HG02798 (cell line): ENCODE data around the gene MOB1B.
"Not testable (repeated sequence)": the region's sequence is repeated elsewhere in the genome, so short reads cannot be mapped to it uniquely, and the experiment has no call there.

Experiments used
- ATAC-seq: cut with Tn5 transposase; IDR thresholded peaks from one replicate; pipeline ENCODE4 v1.9.1; 2021; ENCODE audit warnings: mild to moderate bottlenecking; ENCODE audit not compliant: unreplicated experiment, poor library complexity

Gene MOB1B

DNA sequence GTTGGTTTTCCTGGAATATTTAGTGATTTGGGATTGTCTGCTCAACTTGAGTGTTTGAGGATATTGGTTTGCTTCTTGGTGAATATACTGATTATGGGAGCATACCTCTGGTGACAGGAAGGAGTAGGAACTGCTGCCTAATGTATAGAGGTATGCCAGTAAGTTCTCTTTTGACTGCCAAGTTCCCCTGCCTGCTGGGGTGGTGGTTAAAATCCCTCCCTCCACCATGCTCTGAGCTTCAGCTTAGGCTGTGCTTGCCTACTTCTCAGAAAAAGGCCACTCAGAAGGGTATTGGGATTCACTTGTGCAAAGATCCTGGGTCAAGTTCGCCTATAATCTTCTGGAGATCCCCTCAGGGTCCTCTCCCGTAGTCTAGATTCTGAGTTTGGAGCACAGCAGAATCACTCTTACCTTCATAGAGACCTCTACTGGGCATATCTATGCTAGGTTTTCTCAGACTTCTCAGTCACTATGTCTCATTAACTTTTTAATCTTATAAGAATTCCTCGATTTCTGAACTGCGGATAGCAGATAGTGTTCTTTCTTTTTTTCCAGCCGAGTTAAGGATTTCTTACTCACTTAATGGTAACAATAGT lies 46.6 kb downstream of the MOB1B start:
- ATAC-seq: peak; percentile 67

- ATAC-seq: no peak
Measured at GRCh38 chr4:70954032-70954431, 51.9 kb downstream of the MOB1B start.

GRCh38 chr4:70956549-70957210 lies 54.5 kb downstream of the MOB1B start:
- no peak for ATAC-seq

DNA sequence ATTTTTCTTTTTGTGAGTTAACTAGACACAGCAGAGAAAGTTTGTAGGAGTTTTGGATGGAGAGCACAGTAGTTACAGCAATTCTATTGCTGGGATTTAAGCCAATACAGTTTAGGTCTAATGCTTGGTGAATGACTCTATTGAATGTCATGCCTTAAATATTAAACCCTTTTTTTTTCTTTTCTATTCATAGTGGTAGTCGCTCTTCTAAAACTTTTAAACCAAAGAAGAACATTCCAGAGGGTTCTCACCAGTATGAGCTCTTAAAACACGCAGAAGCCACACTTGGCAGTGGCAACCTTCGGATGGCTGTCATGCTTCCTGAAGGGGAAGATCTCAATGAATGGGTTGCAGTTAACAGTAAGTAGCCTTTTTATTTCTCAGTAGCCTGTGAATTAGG lies 56.5 kb downstream of the MOB1B start:
- no peak for ATAC-seq

GRCh38 chr4:70969076-70969475 lies 66.9 kb downstream of the MOB1B start:
- ATAC-seq: no peak

DNA sequence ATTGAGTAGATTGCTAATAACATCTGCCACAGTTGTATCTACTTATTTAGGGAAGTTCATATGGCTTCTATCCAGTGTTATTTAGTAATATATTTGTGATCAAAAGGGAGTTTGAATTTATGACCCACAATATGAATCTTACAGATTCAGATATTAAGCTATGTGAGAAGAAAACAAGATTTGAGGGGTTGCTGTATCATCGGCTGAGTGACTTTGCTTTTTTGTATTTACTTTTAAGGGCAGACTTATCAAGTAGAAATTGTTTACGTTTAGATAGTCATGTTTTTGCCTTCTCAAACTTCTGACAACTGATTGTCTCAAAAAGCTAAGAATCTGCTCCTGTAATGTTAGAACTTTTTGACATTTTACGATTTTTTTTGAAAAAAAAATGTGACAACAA lies 74.1 kb downstream of the MOB1B start:
- no peak for ATAC-seq

DNA sequence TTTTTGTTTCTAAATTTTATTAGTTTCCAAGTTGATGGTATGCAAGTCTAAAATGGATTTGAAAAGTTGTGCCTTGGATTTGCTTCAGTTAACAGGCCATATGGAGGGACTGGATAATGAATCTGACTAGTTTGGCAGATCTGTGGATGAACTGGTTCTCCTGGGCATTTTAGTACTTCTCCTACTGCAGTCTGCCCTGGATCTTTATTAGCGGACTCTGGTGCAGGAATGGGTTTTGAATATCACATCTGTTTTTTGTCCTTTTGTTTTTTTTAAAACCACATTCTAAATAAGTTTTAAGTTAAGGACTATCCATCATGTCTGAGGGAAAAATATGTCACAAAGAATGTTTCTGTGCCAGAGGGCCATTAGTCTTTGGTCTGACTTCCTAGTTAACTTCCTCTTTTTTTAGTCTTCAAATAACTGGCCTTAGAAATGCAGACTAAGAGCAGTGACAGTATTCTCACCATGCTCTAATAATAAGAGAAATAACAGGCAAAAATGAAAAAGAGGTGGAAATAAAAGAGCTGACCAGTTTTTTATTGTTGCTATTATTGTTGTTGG lies 77.4 kb downstream of the MOB1B start:
- no peak for ATAC-seq

DNA sequence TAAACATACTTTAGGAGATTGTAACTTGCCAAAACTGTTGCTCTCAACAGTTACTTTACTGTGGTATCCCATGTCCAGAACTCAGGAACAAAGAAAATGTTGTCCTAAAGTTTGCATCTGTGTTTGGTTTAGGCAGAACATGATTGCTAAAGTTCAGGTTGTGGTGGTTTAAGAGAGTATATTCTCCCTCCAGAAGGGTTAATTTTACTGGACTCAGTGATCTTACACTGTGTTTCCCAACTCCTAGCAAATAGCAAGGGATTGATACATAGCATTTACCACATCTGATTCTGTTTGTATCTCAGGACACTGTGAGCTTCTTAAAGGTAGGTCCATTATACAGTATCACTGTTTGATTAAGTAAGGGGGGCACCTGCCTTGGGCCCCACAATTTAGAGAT lies 78.0 kb downstream of the MOB1B start:
- ATAC-seq: no peak

- no peak for ATAC-seq
Measured at GRCh38 chr4:70984106-70984505, 81.9 kb downstream of the MOB1B start.

- no peak for ATAC-seq
Measured at GRCh38 chr4:70984589-70984988, 82.4 kb downstream of the MOB1B start.

DNA sequence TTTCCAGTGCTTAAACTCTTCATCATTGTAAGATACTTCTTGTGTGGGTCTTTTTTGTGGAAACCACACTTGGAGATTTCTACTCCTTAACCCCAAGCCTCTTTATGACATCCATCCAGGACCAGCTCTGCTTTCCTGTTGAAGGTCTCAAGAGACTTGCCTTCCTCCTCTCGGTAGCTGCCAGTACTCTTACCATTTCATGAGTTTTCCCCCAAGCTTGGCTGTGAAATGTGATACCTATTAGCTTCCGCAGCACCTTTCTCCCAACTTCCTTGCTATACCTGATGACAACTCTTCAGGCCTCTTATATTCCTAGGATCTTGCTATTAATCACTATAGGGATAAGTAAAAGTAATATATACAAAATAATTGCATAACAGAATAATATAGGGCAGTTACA lies 89.4 kb downstream of the MOB1B start:
- ATAC-seq: no peak

GRCh38 chr4:70992391-70992881 lies 90.3 kb downstream of the MOB1B start:
- ATAC-seq: no peak

- ATAC-seq: peak; percentile 91
Measured at GRCh38 chr4:70993181-70994068, 91.3 kb downstream of the MOB1B start, which contains the start of gene DCK. Gene DCK, plus strand, starts transcription at chr4:70993649. Its CDS starts 187 bp downstream, at chr4:70993836.

- no peak for ATAC-seq
Measured at GRCh38 chr4:70994069-70994366, 91.8 kb downstream of the MOB1B start.

DNA sequence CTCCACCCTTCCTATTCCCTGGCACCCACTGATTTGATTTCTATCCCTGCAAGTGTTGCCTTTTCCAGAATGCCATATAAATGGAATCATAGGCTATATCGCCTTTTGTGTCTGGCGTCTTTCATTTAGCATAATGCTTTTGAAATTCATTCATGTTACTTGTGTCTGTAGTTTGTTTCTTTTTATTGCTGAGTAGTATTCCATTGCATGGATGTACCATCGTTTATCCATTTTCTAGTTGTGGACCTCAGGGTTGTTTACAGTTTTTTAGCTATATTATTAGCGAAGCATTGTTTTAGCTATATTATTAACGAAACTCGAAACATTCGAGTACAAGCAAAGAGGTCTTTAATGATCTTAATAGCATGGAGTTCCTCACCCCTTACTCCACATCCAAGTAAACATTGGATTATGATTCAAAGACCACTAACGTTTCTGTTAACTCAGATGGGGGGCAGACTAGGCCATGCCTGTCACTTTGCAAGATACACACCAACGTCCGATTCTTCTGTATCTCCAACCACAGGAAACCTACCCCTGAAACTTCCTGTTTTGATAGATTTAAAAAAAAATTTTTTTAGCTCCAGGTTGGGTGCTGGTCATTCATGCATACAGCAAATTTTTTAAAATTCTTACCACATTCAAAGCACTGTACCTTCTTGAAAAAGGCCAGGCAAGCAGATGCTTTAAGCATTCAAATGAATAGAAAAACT lies 92.4 kb downstream of the MOB1B start:
- ATAC-seq: peak; percentile 35

GRCh38 chr4:70996018-70996360 lies 93.8 kb downstream of the MOB1B start:
- ATAC-seq: no peak

DNA sequence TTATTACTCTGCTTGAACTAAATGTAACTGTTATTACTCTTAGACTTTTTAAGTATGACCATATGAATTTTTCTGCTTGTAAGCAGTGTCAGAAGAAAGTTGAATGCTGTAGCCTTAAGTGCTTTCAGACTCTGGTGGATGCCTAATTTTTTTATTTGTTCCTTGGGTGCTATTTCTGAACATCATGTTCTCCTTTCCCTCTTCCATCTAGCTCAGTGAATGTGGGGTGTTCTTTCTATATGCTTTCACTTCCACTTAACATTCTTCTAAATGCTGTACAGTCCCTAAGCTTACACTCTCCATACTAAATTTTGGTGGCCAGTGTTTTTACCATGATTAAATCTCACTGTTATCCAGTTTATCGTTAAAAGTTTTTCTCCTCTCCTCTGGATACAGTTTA lies 94.9 kb downstream of the MOB1B start:
- ATAC-seq: no peak

DNA sequence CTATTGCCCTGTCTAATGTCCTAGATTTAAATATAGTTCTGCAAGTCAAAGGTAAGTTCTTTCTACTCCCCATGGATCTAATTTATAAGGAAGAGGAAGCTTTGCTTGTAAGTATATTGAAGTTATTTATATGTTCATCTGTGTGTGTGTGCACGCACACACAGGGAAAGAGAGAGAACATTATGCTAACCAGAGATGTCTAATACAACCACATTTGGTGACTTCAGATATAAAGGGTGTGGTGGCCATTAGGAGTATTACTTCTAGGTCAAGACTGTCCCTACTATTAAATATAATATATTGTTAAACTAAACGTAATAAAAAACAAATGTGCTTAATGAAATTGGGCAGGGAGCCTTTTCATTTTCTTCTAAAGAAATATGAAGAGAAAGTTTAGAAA lies 95.4 kb downstream of the MOB1B start:
- no peak for ATAC-seq

- ATAC-seq: not testable (repeated sequence)
Measured at GRCh38 chr4:70999639-71000038, 97.5 kb downstream of the MOB1B start.

DNA sequence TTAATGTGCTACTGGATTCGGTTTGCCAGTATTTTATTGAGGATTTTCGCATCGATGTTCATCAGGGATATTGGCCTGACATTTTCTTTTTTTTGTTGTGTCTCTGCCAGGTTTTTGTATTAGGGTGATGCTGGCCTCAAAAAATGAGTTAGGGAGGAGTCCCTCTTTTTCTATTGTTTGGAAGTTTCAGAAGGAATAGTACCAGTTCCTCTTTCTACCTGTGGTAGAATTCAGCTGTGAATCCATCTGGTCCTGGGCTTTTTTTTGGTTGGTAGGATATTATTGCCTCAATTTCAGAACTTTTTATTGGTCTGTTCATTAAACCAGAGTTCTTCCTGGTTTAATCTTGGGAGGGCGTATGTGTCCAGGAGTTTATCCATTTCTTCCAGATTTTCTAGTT lies 99.2 kb downstream of the MOB1B start:
- ATAC-seq: not testable (repeated sequence)
